Right lobe of liver (tissue), 6 donors: ENCODE data around the gene ABLIM2. TPM values are rescaled to one million over a fixed set of nuclear protein-coding genes. Genes with fewer than 3 reads are reported as not detected.

Experiments
- ATAC-seq, 4 donors: fragments of 200-7000 bp; cut with Tn5 transposase; one replicate each; pipeline ENCODE4 v1.9.1; 2020; ENCODE audit warnings: mild to moderate bottlenecking in 4 of 4, moderate library complexity in 4 of 4
- DNase-seq, 3 donors: peaks; one replicate each; pipeline ENCODE4 v3.0.0-alpha.2; 2020
- H3K27ac ChIP-seq, 3 donors: fragments of 200-600 bp; one replicate each; pipeline ENCODE4 v1.8.0; 2022
- H3K27me3 ChIP-seq, 2 donors: fragments of 200-600 bp; one replicate each; pipeline ENCODE4 v1.8.0; 2022
- H3K36me3 ChIP-seq, 4 donors: fragments of 200-600 bp; sonication (generic) in 1 of 4; one replicate each; pipeline versions ENCODE4 v1.5.1 to v1.8.0; 2017 to 2022; ENCODE audit warnings: control low read depth in 1 of 4
- H3K4me1 ChIP-seq, 4 donors: fragments of 200-600 bp; sonication (generic) in 1 of 4; one replicate each; pipeline versions ENCODE4 v1.5.1 to v1.8.0; 2017 to 2022; ENCODE audit warnings: control low read depth in 1 of 4
- H3K4me3 ChIP-seq, 3 donors: fragments of 200-600 bp; one replicate each; pipeline ENCODE4 v1.8.0; 2022
- H3K9me3 ChIP-seq, 4 donors: fragments of 200-600 bp; sonication (generic) in 1 of 4; one replicate each; pipeline versions ENCODE4 v1.5.1 to v1.8.0; 2017 to 2022; ENCODE audit warnings: control low read depth in 1 of 4
- CTCF ChIP-seq, 4 donors: fragments of 200-600 bp in 3 of 4; fragments of 450-650 bp in 1 of 4; IDR thresholded peaks; one replicate each; pipeline versions ENCODE4 v1.5.1 to v1.8.0; 2016 to 2022; ENCODE audit warnings: antibody characterized with exemption in 4 of 4, mild to moderate bottlenecking in 2 of 4
- POLR2A ChIP-seq: fragments of 450-650 bp; IDR thresholded peaks from one replicate; pipeline ENCODE4 v1.6.1; 2017; ENCODE audit warnings: antibody characterized with exemption, mild to moderate bottlenecking
- whole genome bisulfite sequencing: methylation state at CpG from one replicate; pipeline ENCODE4 v1.1.6; 2018; ENCODE audit warnings: low coverage, low lambda C conversion rate; ENCODE audit not compliant: insufficient coverage; ENCODE audit errors: missing lambda C conversion rate; 5-methylcytosine and 5-hydroxymethylcytosine counted together
- intact Hi-C, 2 donors: fragments of 100-400 bp; cut with DNase I; formaldehyde crosslinking; loops; one replicate each; pipeline versions ENCODE4 v1.11.2 to v1.14.1; 2022
- total RNA-seq, 6 experiments: library from RNA; depleted of rRNA in 2 of 6; stranded (reverse); fragments of >200 nt in 2 of 6; fragmentation: NEBNext Ultra II Directional in 3 of 6; extraction: Animal tissue kit (Norgen Biotek cat#: 25700) in 3 of 6; gene quantifications; one replicate each; pipeline versions ENCODE4 v1.1.0 to v1.2.4, GENCODE V29; 2016 to 2023
- donor health status: DM: no; HTN: yes; CAD: no.
- donor health status: DM: no; HTN: no; CAD: no.
- donor health status: DM: no; HTN: no; CAD: no.
- donor health status: DM: no; HTN: yes; CAD: no.
- donor health status: DM: no; HTN: yes; CAD: no.

Gene ABLIM2
- total RNA-seq, 6 experiments from 2014 or later = 0.93 to 3.5 (median 2.3) TPM

DNA sequence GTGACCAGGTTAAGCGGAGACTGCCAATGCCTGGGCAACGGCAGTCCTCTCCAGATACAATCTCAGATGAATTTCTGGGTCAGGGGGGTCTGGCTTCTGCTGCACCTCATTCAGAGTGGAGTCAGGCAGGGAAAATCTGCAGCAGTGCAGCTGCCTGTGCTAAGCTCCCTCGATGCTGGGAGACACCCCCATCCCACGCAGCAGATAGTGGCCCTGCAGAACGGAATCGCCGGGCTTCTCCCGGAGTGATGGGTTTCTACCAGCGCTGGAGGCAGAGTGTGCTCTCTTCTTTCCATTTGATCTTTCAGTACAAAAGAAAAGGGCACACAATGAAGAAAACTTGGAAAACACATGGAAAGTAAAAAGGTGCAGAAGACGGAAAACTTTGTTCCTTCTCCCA, 5.2 kb downstream of the ABLIM2 start:
- H3K27ac ChIP-seq = no peak overlapping the region
- H3K9me3 ChIP-seq = no peaks in the 10 kb centered on the region
- no peak for ATAC-seq
- peaks cover 0 to 7% (median 0%) of the 10 kb centered on the region in 4 donors for H3K4me1 ChIP-seq
- no peak for TF ChIP-seq POLR2A
- no peak for TF ChIP-seq CTCF (IDR thresholded peaks at IDR 0.05)
- no peaks in the 10 kb centered on the region for H3K27me3 ChIP-seq
- H3K4me3 ChIP-seq = no peak overlapping the region
- no peak for DNase-seq
- H3K36me3 ChIP-seq = no peaks in the 10 kb centered on the region
- intact Hi-C loops = loop anchor here in 1 of 2 donors (10.0 kb wide), 1 partner anchor 99 kb away; no protein-coding TSS in a partner anchor
- WGBS = 84% methylated on average over 5 of the region's 10 CpGs

DNA sequence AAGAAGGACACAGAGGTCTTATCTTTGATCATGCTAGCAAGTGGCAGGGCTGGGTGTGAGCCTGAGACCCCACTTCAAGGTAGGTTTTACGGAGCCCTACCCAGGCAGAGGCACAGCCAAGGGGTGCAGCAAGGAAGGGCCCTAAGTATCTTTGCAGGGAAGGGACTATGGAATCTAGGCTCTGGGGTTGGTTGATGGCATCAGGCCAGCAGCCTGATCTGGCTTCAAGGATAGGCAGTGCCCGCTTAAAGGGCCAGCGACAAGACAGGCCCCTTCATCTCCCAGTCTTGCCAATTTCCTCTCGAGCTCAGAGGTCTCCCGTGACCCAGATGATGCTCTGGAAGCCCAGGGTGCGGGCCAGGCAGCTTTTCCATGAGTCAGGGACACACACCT, 5.8 kb downstream of the ABLIM2 start:
- H3K9me3 ChIP-seq = no peaks in the 10 kb centered on the region
- no peak for DNase-seq
- H3K4me1 ChIP-seq = peaks cover 0 to 1% (median 0%) of the 10 kb centered on the region in 4 donors
- no peak overlapping the region for H3K27ac ChIP-seq
- TF ChIP-seq CTCF (IDR thresholded peaks at IDR 0.05) (no peak), POLR2A (no peak)
- no peaks in the 10 kb centered on the region for H3K36me3 ChIP-seq
- H3K27me3 ChIP-seq = no peaks in the 10 kb centered on the region
- 56% methylated on average over 3 of the region's 6 CpGs for WGBS
- no peak for ATAC-seq
- H3K4me3 ChIP-seq = no peak overlapping the region
- intact Hi-C loops = loop anchor here in 1 of 2 donors (10.0 kb wide), 1 partner anchor 98 kb away; no protein-coding TSS in a partner anchor

GRCh38 chr4:8152090-8152864, 6.3 kb downstream of the ABLIM2 start:
- ATAC-seq = no peak

DNA sequence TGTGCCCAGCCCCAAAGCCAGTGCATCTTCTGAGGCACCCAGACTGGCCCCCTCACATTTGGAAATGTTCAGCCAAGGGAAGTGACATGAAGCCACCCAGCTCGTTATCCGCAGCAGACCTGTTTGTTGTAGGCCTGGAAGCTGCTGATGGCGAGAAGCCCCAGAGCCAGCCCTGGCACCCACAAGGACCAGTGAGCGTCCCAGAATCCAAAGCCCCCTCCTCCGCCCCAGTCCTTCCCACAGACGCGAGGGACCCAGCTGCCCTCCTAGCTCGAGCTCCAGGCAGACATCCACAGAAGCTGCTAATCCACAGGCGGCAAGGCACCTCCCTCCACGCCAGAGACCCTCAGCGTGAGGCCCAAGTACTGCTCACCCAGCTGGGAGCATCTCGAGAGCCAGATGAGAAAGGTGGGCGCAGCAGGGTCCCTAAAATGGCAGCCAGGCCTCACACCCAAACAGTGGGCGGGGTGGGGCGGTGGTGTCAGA, 7.4 kb downstream of the ABLIM2 start:
- TF ChIP-seq POLR2A (no peak), CTCF (IDR thresholded peaks at IDR 0.05) (no peak)
- Histone ChIP-seq H3K9me3 (no peaks in the 10 kb centered on the region), H3K4me1 (peaks cover 0 to 1% (median 0%) of the 10 kb centered on the region in 4 donors), H3K4me3 (no peak overlapping the region), H3K36me3 (no peaks in the 10 kb centered on the region), H3K27me3 (no peaks in the 10 kb centered on the region), H3K27ac (no peak overlapping the region)
- DNase-seq = no peak
- intact Hi-C loops = loop anchor here in 1 of 2 donors (10.0 kb wide), 1 partner anchor 96 kb away; no protein-coding TSS in a partner anchor
- no peak for ATAC-seq
- no CpG with 5 or more reads among the region's 15 CpGs for WGBS

More at GRCh38 chr4:8152090-8152864, 6.3 kb downstream of the ABLIM2 start:
- Histone ChIP-seq H3K36me3 (no peaks in the 10 kb centered on the region), H3K27me3 (no peaks in the 10 kb centered on the region), H3K27ac (no peak overlapping the region), H3K4me1 (no peaks in the 10 kb centered on the region), H3K4me3 (no peak overlapping the region), H3K9me3 (no peaks in the 10 kb centered on the region)
- WGBS = 75% methylated on average over 2 of the region's 39 CpGs
- intact Hi-C loops = loop anchor here in 1 of 2 donors (10.0 kb wide), 1 partner anchor 97 kb away; no protein-coding TSS in a partner anchor
- TF ChIP-seq POLR2A (no peak), CTCF (IDR thresholded peaks at IDR 0.05) (no peak)
- DNase-seq = no peak
